ENCODE results near the gene MAN2B1. TPM values are rescaled to one million over a fixed set of nuclear protein-coding genes. Genes with fewer than 3 reads are reported as not detected.

Gene MAN2B1
- total RNA-seq, 1 experiment from 2014 or later: 93.5 TPM

DNA sequence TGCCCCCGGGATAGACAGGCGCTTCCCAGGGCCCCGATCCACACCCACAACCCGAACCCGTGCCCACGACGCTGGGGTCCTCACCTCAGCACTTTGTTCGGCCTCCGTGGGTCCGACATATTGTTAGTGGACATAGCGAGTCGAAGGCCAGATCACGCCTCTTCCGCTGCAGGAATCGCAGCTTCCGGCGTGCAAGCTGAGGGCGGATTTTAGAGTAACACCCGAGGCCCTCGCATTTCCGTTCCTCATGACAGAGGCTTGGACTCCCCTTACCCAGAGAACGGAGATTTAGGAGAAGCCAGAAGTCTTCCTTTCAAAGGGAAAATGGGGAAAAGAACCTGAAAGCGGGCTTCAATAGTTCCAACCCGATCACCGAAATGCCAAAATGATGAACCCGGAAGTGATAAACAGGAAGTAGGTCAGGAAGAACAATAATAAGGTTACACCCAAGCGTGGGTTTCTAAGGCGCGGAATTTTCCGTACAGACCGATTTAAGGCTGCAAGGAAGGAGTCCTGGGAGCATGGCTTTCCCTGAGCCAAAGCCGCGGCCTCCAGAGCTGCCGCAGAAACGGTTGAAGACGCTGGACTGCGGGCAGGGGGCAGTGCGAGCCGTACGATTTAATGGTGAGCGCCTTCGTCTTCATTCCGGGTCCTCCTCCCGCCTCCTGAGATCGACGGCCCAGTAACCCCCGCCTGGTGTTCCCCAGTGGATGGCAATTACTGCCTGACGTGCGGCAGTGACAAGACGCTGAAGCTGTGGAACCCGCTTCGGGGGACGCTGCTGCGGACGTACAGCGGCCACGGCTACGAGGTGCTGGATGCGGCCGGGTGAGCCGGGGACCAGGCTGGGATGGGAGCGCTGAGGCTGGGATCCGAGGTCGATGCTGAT, 3.0 kb upstream of the MAN2B1 start:
- Histone ChIP-seq H3K18ac (ENCODE audit: insufficient read length, low read depth, low read length) (peak overlapping the region; percentile 81), H2BK5ac (ENCODE audit: insufficient read length, low read length) (peak overlapping the region; percentile 64), H4K8ac (replicated peaks; ENCODE audit: insufficient read length, low read depth, low read length) (no peak overlapping the region), H3K4me1 (ENCODE audit: insufficient read depth, low read length) (no peaks in the 10 kb centered on the region), H3K23me2 (ENCODE audit: insufficient read length, low read depth, low read length, poor library complexity, severe bottlenecking) (peaks cover 24% of the 10 kb centered on the region), H2BK12ac (ENCODE audit: insufficient read length, low read depth, low read length) (no peak overlapping the region), H4K20me1 (ENCODE audit: control insufficient read depth, insufficient read depth, insufficient read length) (no peaks in the 10 kb centered on the region), H3K27me3 (ENCODE audit: insufficient read depth, low read length) (no peaks in the 10 kb centered on the region), H4K5ac (ENCODE audit: insufficient read length, low read depth, low read length) (no peak overlapping the region), H2BK15ac (ENCODE audit: low read depth, low read length) (no peak overlapping the region), H3K14ac (ENCODE audit: insufficient read depth, low read length) (peak overlapping the region; percentile 80; the same call in 1 of the 2 replicates), H3T11ph (ENCODE audit: low read length) (no peak overlapping the region), H3K4me2 (ENCODE audit: insufficient read depth, insufficient read length, low read length) (peak overlapping the region; percentile 64), H3K4ac (ENCODE audit: low read depth, low read length) (no peak overlapping the region), H2AK5ac (ENCODE audit: insufficient read length, low read length) (no peak overlapping the region), H2AFZ (ENCODE audit: low read length) (peak overlapping the region; percentile 82), H3K9ac (ENCODE audit: extremely low read depth, insufficient read length, low read length) (peak overlapping the region; percentile 87), H3K9me3 (ENCODE audit: control insufficient read depth, low read depth, low read length) (no peaks in the 10 kb centered on the region), H3K79me1 (ENCODE audit: insufficient read depth, low read depth, low read length, poor library complexity, severe bottlenecking) (no peaks in the 10 kb centered on the region), H3K79me2 (ENCODE audit: insufficient read depth, low read length) (no peaks in the 10 kb centered on the region), H2BK20ac (ENCODE audit: low read depth, low read length, poor library complexity, severe bottlenecking) (no peak overlapping the region), H3K27ac (ENCODE audit: insufficient read length, low read depth, low read length) (peak overlapping the region; percentile 68), H2BK120ac (ENCODE audit: low read depth, low read length, poor library complexity, severe bottlenecking) (no peak overlapping the region), H3K23ac (ENCODE audit: insufficient read length, low read depth, low read length) (no peak overlapping the region), H4K91ac (ENCODE audit: insufficient read length, low read depth, low read length) (no peak overlapping the region), H3K56ac (ENCODE audit: insufficient read length, low read depth, low read length) (no peak overlapping the region)
- Mint-ChIP-seq H3K36me3 (ENCODE audit: insufficient read depth in 1 of 3, low read depth in 3 of 3) (peaks cover 15 to 39% (median 32%) of the 10 kb centered on the region in 3 experiments), H3K4me1 (peaks cover 27 to 47% of the 10 kb centered on the region in 2 experiments), H3K4me3 (peak overlapping the region; percentile 93 to 94), H3K9me3 (peaks cover 0 to 1% of the 10 kb centered on the region in 2 experiments; a peak in 2 of 5 replicates), H3K27ac (peak overlapping the region; percentile 100), H3K27me3 (ENCODE audit: low read depth) (peaks cover 2% of the 10 kb centered on the region)
- DNase-seq: peak; percentile 75
- no CpG with 5 or more reads among the region's 64 CpGs for WGBS (ENCODE audit: extremely low coverage, insufficient read length, low lambda C conversion rate)
- TF ChIP-seq, protein P1, sequence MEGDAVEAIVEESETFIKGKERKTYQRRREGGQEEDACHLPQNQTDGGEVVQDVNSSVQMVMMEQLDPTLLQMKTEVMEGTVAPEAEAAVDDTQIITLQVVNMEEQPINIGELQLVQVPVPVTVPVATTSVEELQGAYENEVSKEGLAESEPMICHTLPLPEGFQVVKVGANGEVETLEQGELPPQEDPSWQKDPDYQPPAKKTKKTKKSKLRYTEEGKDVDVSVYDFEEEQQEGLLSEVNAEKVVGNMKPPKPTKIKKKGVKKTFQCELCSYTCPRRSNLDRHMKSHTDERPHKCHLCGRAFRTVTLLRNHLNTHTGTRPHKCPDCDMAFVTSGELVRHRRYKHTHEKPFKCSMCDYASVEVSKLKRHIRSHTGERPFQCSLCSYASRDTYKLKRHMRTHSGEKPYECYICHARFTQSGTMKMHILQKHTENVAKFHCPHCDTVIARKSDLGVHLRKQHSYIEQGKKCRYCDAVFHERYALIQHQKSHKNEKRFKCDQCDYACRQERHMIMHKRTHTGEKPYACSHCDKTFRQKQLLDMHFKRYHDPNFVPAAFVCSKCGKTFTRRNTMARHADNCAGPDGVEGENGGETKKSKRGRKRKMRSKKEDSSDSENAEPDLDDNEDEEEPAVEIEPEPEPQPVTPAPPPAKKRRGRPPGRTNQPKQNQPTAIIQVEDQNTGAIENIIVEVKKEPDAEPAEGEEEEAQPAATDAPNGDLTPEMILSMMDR (conservative IDR thresholded peaks at IDR 0.05): no peak

Data from H9 (cell line).